Mesenchymal stem cell (in vitro differentiated cells and primary cell): ENCODE data around the gene RASL10B.
"Not testable (repeated sequence)": the region's sequence is repeated elsewhere in the genome, so short reads cannot be mapped to it uniquely, and the experiment has no call there.

ENCODE experiments used
- DNase-seq: peaks from one replicate; pipeline ENCODE4 v3.0.0-alpha.2; 2013
- H2AFZ ChIP-seq: one replicate; pipeline ENCODE4 v1.6.1; 2013; ENCODE audit warnings: low read depth, mild to moderate bottlenecking, control low read depth, inconsistent platforms, low read length, moderate library complexity
- H2AK5ac ChIP-seq: 2 replicates; pipeline ENCODE4 v1.6.1; 2013; ENCODE audit warnings: low read length, moderate library complexity, mild to moderate bottlenecking, inconsistent platforms; ENCODE audit not compliant: severe bottlenecking
- H2BK120ac ChIP-seq: one replicate; pipeline ENCODE4 v1.6.1; 2013; ENCODE audit warnings: low read depth, mild to moderate bottlenecking, inconsistent platforms, low read length, moderate library complexity
- H2BK12ac ChIP-seq, 2 experiments: one replicate each; pipeline ENCODE4 v1.6.1; 2013; ENCODE audit warnings: inconsistent platforms in 2 of 2, low read length in 2 of 2, mild to moderate bottlenecking in 2 of 2, moderate library complexity in 2 of 2, control low read depth in 1 of 2
- H2BK15ac ChIP-seq: one replicate; pipeline ENCODE4 v1.6.1; 2013; ENCODE audit warnings: mild to moderate bottlenecking, low read depth, inconsistent platforms; ENCODE audit not compliant: poor library complexity, severe bottlenecking
- H2BK5ac ChIP-seq: 2 replicates; pipeline ENCODE4 v1.6.1; 2013; ENCODE audit warnings: low read depth, mild to moderate bottlenecking, low read length, control low read depth, inconsistent platforms; ENCODE audit not compliant: poor library complexity, severe bottlenecking
- H3K14ac ChIP-seq, 2 experiments: one replicate each; pipeline ENCODE4 v1.6.1; 2013; ENCODE audit warnings: inconsistent platforms in 2 of 2, low read length in 2 of 2, control low read depth in 1 of 2, mild to moderate bottlenecking in 1 of 2, moderate library complexity in 1 of 2
- H3K18ac ChIP-seq, 2 experiments: one replicate each; pipeline ENCODE4 v1.6.1; 2013; ENCODE audit warnings: inconsistent platforms in 2 of 2, low read length in 2 of 2, control low read depth in 1 of 2, low read depth in 1 of 2, mild to moderate bottlenecking in 1 of 2
- H3K23ac ChIP-seq, 2 experiments: one replicate each; pipeline ENCODE4 v1.6.1; 2013; ENCODE audit warnings: inconsistent platforms in 2 of 2, low read length in 2 of 2, mild to moderate bottlenecking in 2 of 2, moderate library complexity in 2 of 2, control low read depth in 1 of 2
- H3K27ac ChIP-seq: 2 replicates; pipeline ENCODE4 v1.5.1; 2013; ENCODE audit warnings: mild to moderate bottlenecking, moderate library complexity, low read length, control low read depth, inconsistent platforms; ENCODE audit not compliant: poor library complexity, severe bottlenecking
- H3K27me3 ChIP-seq, 2 experiments: 2 replicates each; pipeline versions ENCODE4 v1.6.1 to v1.7.0; 2013; ENCODE audit warnings: low read length in 2 of 2, mild to moderate bottlenecking in 2 of 2, moderate library complexity in 2 of 2, control low read depth in 1 of 2, inconsistent platforms in 1 of 2; ENCODE audit not compliant: control insufficient read depth in 1 of 2, insufficient read depth in 1 of 2
- H3K36me3 ChIP-seq, 2 experiments: 2 replicates each; pipeline versions ENCODE4 v1.6.1 to v1.7.0; 2013; ENCODE audit warnings: low read length in 2 of 2, control low read depth in 1 of 2, inconsistent platforms in 1 of 2, low read depth in 1 of 2, mild to moderate bottlenecking in 1 of 2; ENCODE audit not compliant: insufficient read depth in 2 of 2, control insufficient read depth in 1 of 2
- H3K4ac ChIP-seq, 2 experiments: one replicate each; pipeline ENCODE4 v1.6.1; 2013; ENCODE audit warnings: inconsistent platforms in 2 of 2, low read length in 2 of 2, mild to moderate bottlenecking in 2 of 2, moderate library complexity in 2 of 2, control low read depth in 1 of 2, low read depth in 1 of 2
- H3K4me1 ChIP-seq: 2 replicates; pipeline ENCODE4 v1.6.1; 2013; ENCODE audit warnings: low read depth, low read length, control low read depth; ENCODE audit not compliant: control insufficient read depth, insufficient read depth
- H3K4me2 ChIP-seq: 2 replicates; pipeline ENCODE4 v1.6.1; 2013; ENCODE audit warnings: low read length, mild to moderate bottlenecking, inconsistent platforms; ENCODE audit not compliant: poor library complexity, severe bottlenecking
- H3K4me3 ChIP-seq, 2 experiments: 2 replicates each; pipeline versions ENCODE4 v1.5.1 to v1.7.0; 2013; ENCODE audit warnings: low read length in 2 of 2, mild to moderate bottlenecking in 2 of 2, control low read depth in 1 of 2, low read depth in 1 of 2; ENCODE audit not compliant: insufficient read depth in 1 of 2
- H3K79me1 ChIP-seq: replicated peaks from 2 replicates; pipeline ENCODE4 v1.6.1; 2013; ENCODE audit warnings: mild to moderate bottlenecking, control low read depth, low read length, inconsistent platforms; ENCODE audit not compliant: poor library complexity, severe bottlenecking
- H3K9ac ChIP-seq: 2 replicates; pipeline ENCODE4 v1.7.0; 2013; ENCODE audit warnings: mild to moderate bottlenecking, low read length, moderate library complexity
- H3K9me3 ChIP-seq: 2 replicates; pipeline ENCODE4 v1.7.0; 2013; ENCODE audit warnings: mild to moderate bottlenecking, low read length; ENCODE audit not compliant: control insufficient read depth
- H4K8ac ChIP-seq: one replicate; pipeline ENCODE4 v1.6.1; 2013; ENCODE audit warnings: inconsistent platforms, mild to moderate bottlenecking, low read length, moderate library complexity
- H4K91ac ChIP-seq: one replicate; pipeline ENCODE4 v1.6.1; 2013; ENCODE audit warnings: mild to moderate bottlenecking, low read length, inconsistent platforms
- WGBS: methylation state at CpG from one replicate; pipeline ENCODE4 v1.1.7; 2013; ENCODE audit warnings: mixed read lengths; 5-methylcytosine and 5-hydroxymethylcytosine counted together

Gene RASL10B

GRCh38 chr17:35698800-35699199, 32.6 kb upstream of the RASL10B start:
- WGBS = 100% methylated on average over 2 of the region's 2 CpGs
- Histone ChIP-seq H3K27me3 (no peaks in the 10 kb centered on the region), H3K18ac (no peak overlapping the region), H4K8ac (no peak overlapping the region), H2BK12ac (no peak overlapping the region), H3K23ac (no peak overlapping the region), H2BK5ac (no peak overlapping the region), H2AK5ac (no peak overlapping the region), H3K79me1 (peaks cover 31% of the 10 kb centered on the region), H3K14ac (no peak overlapping the region), H3K9me3 (no peaks in the 10 kb centered on the region), H2BK15ac (no peak overlapping the region), H3K4me1 (no peaks in the 10 kb centered on the region), H3K27ac (no peak overlapping the region), H2BK120ac (no peak overlapping the region), H2AFZ (no peak overlapping the region), H3K9ac (no peak overlapping the region), H3K4ac (no peak overlapping the region), H3K36me3 (peaks cover 12 to 42% of the 10 kb centered on the region in 2 experiments), H4K91ac (no peak overlapping the region), H3K4me2 (no peak overlapping the region), H3K4me3 (no peak overlapping the region)
- DNase-seq = no peak

DNA sequence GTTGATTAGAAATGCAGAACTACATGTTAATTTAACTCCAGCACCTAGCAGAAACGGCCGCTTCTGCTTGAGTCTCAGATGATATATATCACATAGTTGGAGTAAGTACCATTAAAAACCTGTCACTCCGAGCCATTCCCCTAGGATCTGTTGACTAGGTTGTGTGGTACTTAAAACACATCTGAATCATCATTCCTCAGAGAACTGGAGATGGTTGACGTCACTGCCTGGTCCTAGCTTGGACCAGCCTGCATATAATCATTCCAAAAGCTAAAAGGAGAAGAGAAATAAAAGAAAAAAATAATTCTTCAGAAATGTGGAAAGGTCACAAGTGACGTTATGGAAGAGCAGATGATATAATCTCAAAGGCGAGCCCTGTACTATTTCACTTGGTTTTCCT, 31.3 kb upstream of the RASL10B start:
- H3K4me3 ChIP-seq = no peak overlapping the region
- H3K9me3 ChIP-seq = no peaks in the 10 kb centered on the region
- H2BK5ac ChIP-seq = no peak overlapping the region
- no peak overlapping the region for H3K23ac ChIP-seq
- WGBS = 74% methylated on average over 4 of the region's 6 CpGs
- peak; percentile 24 for DNase-seq
- H3K27ac ChIP-seq = no peak overlapping the region
- H4K91ac ChIP-seq = no peak overlapping the region
- H2BK120ac ChIP-seq = no peak overlapping the region
- H3K9ac ChIP-seq = no peak overlapping the region
- H2BK12ac ChIP-seq = no peak overlapping the region
- H2BK15ac ChIP-seq = no peak overlapping the region
- H2AFZ ChIP-seq = no peak overlapping the region
- H3K36me3 ChIP-seq = peaks cover 5 to 29% of the 10 kb centered on the region in 2 experiments
- H3K18ac ChIP-seq = no peak overlapping the region
- no peak overlapping the region for H3K4ac ChIP-seq
- no peak overlapping the region for H3K4me2 ChIP-seq
- H4K8ac ChIP-seq = no peak overlapping the region
- H3K14ac ChIP-seq = no peak overlapping the region
- no peaks in the 10 kb centered on the region for H3K4me1 ChIP-seq
- H3K27me3 ChIP-seq = no peaks in the 10 kb centered on the region
- no peak overlapping the region for H2AK5ac ChIP-seq
- peaks cover 28% of the 10 kb centered on the region for H3K79me1 ChIP-seq

GRCh38 chr17:35701491-35701890, 29.9 kb upstream of the RASL10B start:
- DNase-seq = no peak
- Histone ChIP-seq H4K91ac (no peak overlapping the region), H2AK5ac (no peak overlapping the region), H3K4me3 (no peak overlapping the region), H3K4me1 (no peaks in the 10 kb centered on the region), H3K36me3 (peaks cover 3 to 16% of the 10 kb centered on the region in 2 experiments), H3K4me2 (no peak overlapping the region), H3K9ac (no peak overlapping the region), H2BK120ac (no peak overlapping the region), H3K79me1 (peaks cover 23% of the 10 kb centered on the region), H3K27ac (no peak overlapping the region), H3K23ac (no peak overlapping the region), H2AFZ (no peak overlapping the region), H4K8ac (no peak overlapping the region), H3K9me3 (no peaks in the 10 kb centered on the region), H2BK12ac (no peak overlapping the region), H3K18ac (no peak overlapping the region), H3K4ac (no peak overlapping the region), H3K14ac (no peak overlapping the region), H2BK5ac (no peak overlapping the region), H3K27me3 (no peaks in the 10 kb centered on the region), H2BK15ac (no peak overlapping the region)
- WGBS = 97% methylated on average over 3 of the region's 5 CpGs

DNA sequence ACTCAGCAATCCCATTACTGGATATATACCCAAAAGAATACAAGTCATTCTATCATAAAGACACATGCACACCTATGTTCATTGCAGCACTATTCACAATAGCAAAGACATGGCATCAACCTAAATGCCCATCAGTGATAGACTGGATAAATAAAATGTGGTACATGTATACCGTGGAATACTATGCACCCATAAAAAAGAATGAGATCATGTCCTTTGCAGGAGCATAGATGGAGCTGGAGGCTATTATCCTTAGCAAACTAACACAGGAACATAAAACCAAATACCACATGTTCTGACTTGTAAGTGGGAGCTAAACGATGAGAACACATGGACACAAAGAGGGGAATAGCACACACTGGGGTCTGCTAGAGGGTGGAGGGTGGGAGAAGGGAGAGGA, 28.1 kb upstream of the RASL10B start:
- H3K9ac ChIP-seq, H3K18ac ChIP-seq, H4K8ac ChIP-seq, H3K27ac ChIP-seq, H2BK12ac ChIP-seq, H2AFZ ChIP-seq, H3K14ac ChIP-seq, H3K23ac ChIP-seq, H2BK120ac ChIP-seq, H2BK5ac ChIP-seq, H3K4me3 ChIP-seq, H3K4me1 ChIP-seq, H3K4me2 ChIP-seq, H3K9me3 ChIP-seq, H2BK15ac ChIP-seq, H3K4ac ChIP-seq, H4K91ac ChIP-seq, DNase-seq, H2AK5ac ChIP-seq, H3K27me3 ChIP-seq: not testable (repeated sequence)
- Histone ChIP-seq H3K79me1 (peaks cover 27% of the 10 kb centered on the region), H3K36me3 (peaks cover under 1 to 12% of the 10 kb centered on the region in 2 experiments)
- WGBS = 100% methylated on average over 1 of the region's 2 CpGs
